Ovary (tissue), 9 donors: Measurements from ENCODE around the gene ABCC11. TPM values are rescaled to one million over a fixed set of nuclear protein-coding genes. Genes with fewer than 3 reads are reported as not detected.

ENCODE experiments used
- DNase-seq, 5 donors: peaks; one replicate each; pipeline ENCODE4 v3.0.0-alpha.2; 2019 to 2020
- H3K27ac ChIP-seq, 2 donors: fragments of 200-600 bp; one replicate each; pipeline versions ENCODE4 v1.5.1 to v1.8.0; 2019 to 2022
- H3K27me3 ChIP-seq: fragments of 200-600 bp; one replicate; pipeline ENCODE4 v1.8.0; 2022
- H3K36me3 ChIP-seq: fragments of 200-600 bp; sonication (generic); one replicate; pipeline ENCODE4 v1.5.1; 2019
- H3K4me1 ChIP-seq: one replicate; pipeline ENCODE4 v1.8.1; 2013; ENCODE audit warnings: mild to moderate bottlenecking, moderate library complexity; ENCODE audit not compliant: insufficient read depth
- H3K4me3 ChIP-seq: fragments of 200-600 bp; sonication (generic); one replicate; pipeline ENCODE4 v1.5.1; 2017
- H3K9me3 ChIP-seq, 2 donors: fragments of 200-600 bp in 1 of 2; sonication (generic) in 1 of 2; one replicate each; pipeline versions ENCODE4 v1.5.1 to v1.8.1; 2013 to 2019; ENCODE audit warnings: mild to moderate bottlenecking in 1 of 2, moderate library complexity in 1 of 2
- CTCF ChIP-seq, 3 donors: fragments of 450-650 bp in 2 of 3; fragments of 200-600 bp in 1 of 3; IDR thresholded peaks; one replicate each; pipeline versions ENCODE4 v1.5.1 to v1.8.0; 2016 to 2022; ENCODE audit warnings: antibody characterized with exemption in 3 of 3, mild to moderate bottlenecking in 1 of 3
- EP300 ChIP-seq: sonication (generic); formaldehyde crosslinking; IDR thresholded peaks from one replicate; pipeline ENCODE4 v1.6.1; 2017; ENCODE audit warnings: antibody characterized with exemption
- POLR2A ChIP-seq: fragments of 450-650 bp; IDR thresholded peaks from one replicate; pipeline ENCODE4 v1.6.1; 2017; ENCODE audit warnings: antibody characterized with exemption, mild to moderate bottlenecking, moderate library complexity
- WGBS, 3 donors: extraction: QIAGEN DNeasy Blood & Tissue Kit in 1 of 3; methylation state at CpG; one replicate each; pipeline versions ENCODE4 v1.1.5 to v1.1.7; 2013 to 2017; 5-methylcytosine and 5-hydroxymethylcytosine counted together
- intact Hi-C, 4 donors: fragments of 100-400 bp; cut with DNase I; formaldehyde crosslinking; loops; one replicate each; pipeline versions ENCODE4 v1.11.0 to v1.15.1; 2022 to 2023
- polyA plus RNA-seq, 2 donors: library from polyadenylated mRNA; stranded (reverse); fragments of 200-250 nt in 1 of 2; fragments of 350-450 nt in 1 of 2; fragmentation: Illumina TruSeq in 1 of 2; extraction: RNeasy Lipid Tissue Mini Kit (QIAGEN cat#74804) in 1 of 2; gene quantifications; one replicate each; pipeline ENCODE4 v1.2.3, GENCODE V29; 2013 to 2014
- total RNA-seq, 7 donors: library from RNA; depleted of rRNA in 2 of 7; stranded (reverse); fragments of >200 nt in 2 of 7; fragmentation: NEBNext Ultra II Directional in 3 of 7; extraction: Animal tissue kit (Norgen Biotek cat#: 25700) in 3 of 7; gene quantifications; one replicate each; pipeline versions ENCODE4 v1.1.0 to v1.2.4, GENCODE V29; 2016 to 2023
- donor health status: DM: no; HTN: no; CAD: no; lungs with moderate emphysema.
- donor health status: DM: no; HTN: no; CAD: no.
- donor health status: Bipolar disorder and iron deficiency.
- donor health status: DM: yes; HTN: yes; CAD: no.
- donor health status: DM: no; HTN: no; CAD: no.
- donor health status: DM: yes; HTN: yes; CAD: no.

Gene ABCC11
- total and polyA plus RNA-seq, 9 donors, result 0.07 to 5.2 (median 0.22) TPM; not detected in 3

DNA sequence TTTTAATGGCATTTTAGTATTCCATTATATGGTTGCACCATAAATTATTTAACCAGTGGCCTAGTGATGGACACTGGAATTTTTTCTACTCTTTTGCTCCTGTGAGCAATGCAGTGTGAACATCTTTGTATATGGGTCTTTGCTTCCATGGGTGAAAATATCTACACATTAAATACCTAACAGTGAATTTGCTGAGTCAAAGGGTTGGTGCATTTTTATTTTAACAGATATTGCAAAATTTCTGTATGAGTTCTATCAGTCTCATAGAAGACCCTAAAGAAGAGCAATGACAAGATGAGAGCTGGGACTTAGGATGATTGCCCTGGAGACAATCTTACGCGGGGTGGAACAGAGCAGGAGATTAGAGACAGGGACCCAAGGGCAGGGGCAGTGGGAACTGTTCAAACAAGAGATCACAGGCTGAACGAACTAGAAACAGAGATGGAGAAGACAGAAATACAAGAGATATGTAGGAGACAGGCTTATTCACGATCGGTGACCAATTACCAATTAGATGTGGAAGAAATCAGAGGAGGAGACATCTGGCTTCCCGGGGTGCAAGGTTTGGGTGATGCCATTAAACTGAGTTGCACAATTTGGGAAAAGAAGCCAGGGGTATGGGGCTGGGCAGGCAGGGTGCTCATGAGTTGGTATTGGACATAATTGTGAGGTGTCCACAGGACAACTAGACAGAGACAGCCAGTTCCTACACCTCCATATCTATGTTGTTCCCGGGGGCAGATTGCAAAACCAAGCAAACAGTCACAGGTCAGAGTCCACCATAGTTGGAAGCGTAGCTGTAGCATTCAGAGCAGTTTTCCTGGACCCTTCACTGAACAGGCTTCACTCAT, 43.1 kb downstream of the ABCC11 start:
- TF ChIP-seq POLR2A, result no peak
- no peak for TF ChIP-seq EP300
- TF ChIP-seq CTCF (IDR thresholded peaks at IDR 0.05), result no peak
- Histone ChIP-seq H3K4me1 (no peaks in the 10 kb centered on the region), H3K9me3 (no peaks in the 10 kb centered on the region), H3K4me3 (no peak overlapping the region), H3K27me3 (no peaks in the 10 kb centered on the region), H3K36me3 (no peaks in the 10 kb centered on the region), H3K27ac (no peak overlapping the region)
- DNase-seq, result no peak
- intact Hi-C loops, result no loop called here
- 82 to 86% (median 85%) methylated on average over 8 of the region's 8 CpGs for WGBS, 3 donors

GRCh38 chr16:48201515-48202201, 45.7 kb downstream of the ABCC11 start:
- no peak for DNase-seq

GRCh38 chr16:48197294-48197693, 50.0 kb downstream of the ABCC11 start:
- DNase-seq, result no peak
- WGBS, 3 donors, result 77 to 86% (median 84%) methylated on average over 3 of the region's 3 CpGs
- H3K4me1 ChIP-seq, result no peaks in the 10 kb centered on the region
- no peak overlapping the region for H3K4me3 ChIP-seq
- no peaks in the 10 kb centered on the region for H3K36me3 ChIP-seq
- H3K9me3 ChIP-seq, result no peaks in the 10 kb centered on the region
- no peaks in the 10 kb centered on the region for H3K27me3 ChIP-seq
- no peak overlapping the region for H3K27ac ChIP-seq
- TF ChIP-seq CTCF (IDR thresholded peaks at IDR 0.05) (no peak), EP300 (no peak)
- intact Hi-C loops, result no loop called here

More at GRCh38 chr16:48201515-48202201, 45.7 kb downstream of the ABCC11 start:
- intact Hi-C loops, result no loop called here
- no peak for TF ChIP-seq POLR2A
- TF ChIP-seq CTCF (IDR thresholded peaks at IDR 0.05), result no peak
- TF ChIP-seq EP300, result no peak
- H3K4me3 ChIP-seq, result no peak overlapping the region
- no peak overlapping the region for H3K27ac ChIP-seq
- no peaks in the 10 kb centered on the region for H3K36me3 ChIP-seq
- WGBS, 3 donors, result 53 to 58% (median 54%) methylated on average over 6 of the region's 6 CpGs
- no peaks in the 10 kb centered on the region for H3K9me3 ChIP-seq
- H3K27me3 ChIP-seq, result no peaks in the 10 kb centered on the region
- H3K4me1 ChIP-seq, result no peaks in the 10 kb centered on the region

GRCh38 chr16:48194828-48195556, 52.3 kb downstream of the ABCC11 start:
- Histone ChIP-seq H3K4me1 (no peaks in the 10 kb centered on the region), H3K9me3 (no peaks in the 10 kb centered on the region), H3K4me3 (no peak overlapping the region), H3K27me3 (no peaks in the 10 kb centered on the region), H3K36me3 (no peaks in the 10 kb centered on the region), H3K27ac (no peak overlapping the region)
- WGBS, 3 donors, result 25 to 32% (median 29%) methylated on average over 5 of the region's 5 CpGs
- DNase-seq, result no peak
- TF ChIP-seq EP300 (no peak), CTCF (IDR thresholded peaks at IDR 0.05) (no peak), POLR2A (no peak)
- intact Hi-C loops, result no loop called here
